Spleen (tissue), 11 donors: ENCODE data around the gene IARS1. TPM values are rescaled to one million over a fixed set of nuclear protein-coding genes. Genes with fewer than 3 reads are reported as not detected.
A peak's percentile ranks its signal among the peaks of the same experiment; 100 is the strongest.

Source experiments
- DNase-seq: peaks from one replicate; pipeline ENCODE4 v3.0.0-alpha.2; 2020
- H3K27ac ChIP-seq, 8 donors: fragments of 200-600 bp; sonication (generic) in 7 of 8; 1 replicate in 4 of 8; 2 replicates in 4 of 8; pipeline versions ENCODE4 v1.5.0 to v1.8.0; 2016 to 2021; ENCODE audit warnings: inconsistent platforms in 4 of 8, mild to moderate bottlenecking in 4 of 8, moderate library complexity in 1 of 8
- H3K27me3 ChIP-seq, 7 donors: fragments of 200-600 bp; sonication (generic) in 6 of 7; replicated peaks in 1 of 7; 1 replicate in 4 of 7; 2 replicates in 3 of 7; pipeline versions ENCODE4 v1.5.0 to v1.8.0; 2016 to 2021; ENCODE audit warnings: inconsistent platforms in 3 of 7, mild to moderate bottlenecking in 1 of 7
- H3K36me3 ChIP-seq, 6 donors: fragments of 200-600 bp; sonication (generic) in 5 of 6; 1 replicate in 4 of 6; 2 replicates in 2 of 6; pipeline versions ENCODE4 v1.5.0 to v1.8.0; 2016 to 2021; ENCODE audit warnings: inconsistent platforms in 2 of 6
- H3K4me1 ChIP-seq, 6 donors: fragments of 200-600 bp; sonication (generic) in 5 of 6; 1 replicate in 3 of 6; 2 replicates in 3 of 6; pipeline versions ENCODE4 v1.5.0 to v1.8.0; 2016 to 2021; ENCODE audit warnings: inconsistent platforms in 3 of 6
- H3K4me3 ChIP-seq, 8 donors: fragments of 200-600 bp; sonication (generic) in 7 of 8; 1 replicate in 4 of 8; 2 replicates in 4 of 8; pipeline versions ENCODE4 v1.5.0 to v1.8.0; 2016 to 2021; ENCODE audit warnings: inconsistent platforms in 4 of 8, mild to moderate bottlenecking in 4 of 8, moderate library complexity in 2 of 8
- H3K9me3 ChIP-seq, 8 donors: fragments of 200-600 bp; sonication (generic) in 7 of 8; 1 replicate in 4 of 8; 2 replicates in 4 of 8; pipeline versions ENCODE4 v1.5.0 to v1.8.0; 2016 to 2021; ENCODE audit warnings: inconsistent platforms in 4 of 8
- CTCF ChIP-seq, 11 experiments: fragments of 200-600 bp in 7 of 11; fragments of 450-650 bp in 4 of 11; sonication (generic) in 4 of 11; IDR thresholded peaks in 8 of 11; conservative IDR thresholded peaks in 3 of 11; 1 replicate in 7 of 11; 2 replicates in 4 of 11; pipeline versions ENCODE4 v1.4.0 to v1.8.0; 2016 to 2021; ENCODE audit warnings: antibody characterized with exemption in 11 of 11, inconsistent platforms in 4 of 11, mild to moderate bottlenecking in 1 of 11
- POLR2A ChIP-seq, 3 donors: fragments of 450-650 bp; IDR thresholded peaks; one replicate each; pipeline ENCODE4 v1.5.1; 2017; ENCODE audit warnings: antibody characterized with exemption in 3 of 3, mild to moderate bottlenecking in 1 of 3
- POLR2AphosphoS5 ChIP-seq, 3 donors: sonication (generic); formaldehyde crosslinking; IDR thresholded peaks; one replicate each; pipeline ENCODE4 v1.5.1; 2017; ENCODE audit warnings: antibody characterized with exemption in 3 of 3
- WGBS, 5 donors: extraction: QIAGEN DNeasy Blood & Tissue Kit in 3 of 5; methylation state at CpG; one replicate each; pipeline versions ENCODE4 v1.1.5 to v1.1.7; 2013 to 2018; 5-methylcytosine and 5-hydroxymethylcytosine counted together
- intact Hi-C: fragments of 100-400 bp; cut with DNase I; formaldehyde crosslinking; loops from one replicate; pipeline ENCODE4 v1.15.0; 2023; ENCODE audit warnings: low total_unique reads
- polyA plus RNA-seq, 3 donors: library from polyadenylated mRNA; stranded (reverse); fragments of 200-250 nt; gene quantifications; one replicate each; pipeline ENCODE4 v1.2.1, GENCODE V29; 2013
- total RNA-seq, 7 donors: library from RNA; depleted of rRNA in 3 of 7; stranded (reverse); fragments of >200 nt in 3 of 7; fragmentation: NEBNext Ultra II Directional in 4 of 7; extraction: Animal tissue kit (Norgen Biotek cat#: 25700) in 4 of 7; gene quantifications; one replicate each; pipeline versions ENCODE4 v1.1.0 to v1.2.1, GENCODE V29; 2016 to 2021
- donor health status: healthy with polysubstance abuse.
- donor health status: DM: no; HTN: no; CAD: no; lungs with moderate emphysema.
- donor health status: DM: no; HTN: no; CAD: no.
- donor health status: Bipolar disorder and iron deficiency.
- donor health status: healthy.
- donor health status: DM: no; HTN: no; CAD: no.
- donor health status: DM: yes; HTN: yes; CAD: no.

Gene IARS1
- total and polyA plus RNA-seq, 10 donors: 16.0 to 110 (median 61.5) TPM

DNA sequence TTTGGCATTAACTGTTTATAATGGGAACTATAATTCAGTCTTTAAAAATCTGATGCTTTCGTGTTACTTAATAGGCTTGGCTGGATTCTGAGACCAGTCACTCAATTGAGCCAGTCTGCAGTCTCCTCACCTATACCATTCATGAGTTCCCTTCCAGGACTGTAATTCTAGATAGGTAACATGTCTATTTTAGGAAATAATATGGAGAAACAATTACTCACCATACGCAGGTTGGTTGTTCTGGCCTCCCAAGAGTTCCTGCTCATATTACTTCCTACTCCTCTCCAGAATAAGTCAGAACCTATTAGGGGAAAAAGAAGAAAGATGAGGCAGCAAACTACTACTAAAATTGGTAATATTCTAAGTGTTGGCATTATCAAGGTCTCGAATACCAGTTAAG, 4.5 kb upstream of the IARS1 start:
- H3K27ac ChIP-seq: peak overlapping the region in 7 of 8 donors; percentile 41 to 74 (median 69)
- H3K4me3 ChIP-seq: peak overlapping the region in 2 of 8 donors; percentile 6 to 19
- TF ChIP-seq CTCF (IDR thresholded peaks at IDR 0.05 in 8 of 11, conservative IDR thresholded peaks at IDR 0.05 in 3 of 11): no peak
- H3K9me3 ChIP-seq: no peaks in the 10 kb centered on the region
- no peaks in the 10 kb centered on the region for H3K27me3 ChIP-seq
- peaks cover 12 to 54% (median 25%) of the 10 kb centered on the region in 6 donors for H3K4me1 ChIP-seq
- intact Hi-C loops: no loop called here
- 75 to 92% (median 84%) methylated on average over 3 of the region's 3 CpGs for WGBS, 5 donors
- peaks cover 0 to 68% (median 55%) of the 10 kb centered on the region in 6 donors for H3K36me3 ChIP-seq
- no peak for DNase-seq

DNA sequence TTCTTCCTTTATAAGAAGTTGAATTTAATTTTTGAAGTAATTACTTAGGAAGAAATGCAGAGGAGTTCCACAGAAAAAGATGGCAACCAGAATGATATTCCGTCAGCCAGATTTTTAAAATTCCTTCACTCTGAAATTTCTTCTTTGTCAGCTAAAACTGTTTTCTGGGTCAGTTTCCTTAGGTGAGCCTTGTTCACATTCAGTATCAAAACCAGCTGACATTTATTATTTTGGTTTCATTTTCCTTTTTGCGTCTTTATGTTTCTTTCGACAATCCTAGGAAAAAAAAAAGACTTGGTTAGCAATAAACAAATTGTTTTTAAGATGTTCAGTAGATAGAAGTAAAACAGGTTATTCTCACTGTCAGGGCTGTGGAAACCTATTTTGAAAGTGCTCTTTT, 4.1 kb upstream of the IARS1 start:
- WGBS, 5 donors: 64 to 74% (median 69%) methylated on average over 3 of the region's 3 CpGs
- TF ChIP-seq POLR2A (IDR thresholded peaks at IDR 0.05): no peak
- TF ChIP-seq POLR2AphosphoS5 (IDR thresholded peaks at IDR 0.05): no peak
- TF ChIP-seq CTCF (IDR thresholded peaks at IDR 0.05 in 8 of 11, conservative IDR thresholded peaks at IDR 0.05 in 3 of 11): no peak
- Histone ChIP-seq H3K27me3 (no peaks in the 10 kb centered on the region), H3K36me3 (peaks cover 0 to 64% (median 51%) of the 10 kb centered on the region in 6 donors), H3K27ac (peak overlapping the region; percentile 2 to 74 (median 67)), H3K4me3 (peak overlapping the region in 2 of 8 donors; percentile 6 to 19), H3K9me3 (no peaks in the 10 kb centered on the region), H3K4me1 (peaks cover 15 to 58% (median 30%) of the 10 kb centered on the region in 6 donors)
- intact Hi-C loops: no loop called here
- DNase-seq: no peak

DNA sequence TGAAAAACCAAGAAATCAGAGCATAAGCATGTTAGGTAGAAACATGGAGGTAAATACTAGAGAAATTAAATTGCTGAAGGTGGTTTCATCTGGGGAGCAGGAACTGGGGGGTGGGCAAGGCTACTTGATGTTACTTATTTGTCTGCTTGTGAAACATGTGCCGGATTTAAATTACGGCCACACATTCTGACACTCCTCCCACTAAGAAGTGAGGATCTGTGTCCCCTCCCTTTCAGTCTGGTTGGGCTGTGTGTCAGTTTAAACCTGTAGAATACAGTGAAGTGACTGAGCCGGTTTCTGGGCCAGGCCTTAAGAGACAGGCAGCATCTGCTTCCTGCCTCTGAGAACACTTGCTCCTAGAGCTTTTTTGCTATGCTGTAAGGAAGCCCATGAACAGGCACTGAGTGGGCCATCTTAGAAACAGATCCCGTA, 2.3 kb upstream of the IARS1 start:
- Histone ChIP-seq H3K9me3 (no peaks in the 10 kb centered on the region), H3K27me3 (no peaks in the 10 kb centered on the region), H3K4me3 (no peak overlapping the region), H3K27ac (peak overlapping the region in 2 of 8 donors; percentile 5 to 22), H3K4me1 (peaks cover 21 to 76% (median 44%) of the 10 kb centered on the region in 6 donors), H3K36me3 (peaks cover 0 to 46% (median 36%) of the 10 kb centered on the region in 6 donors)
- no peak for TF ChIP-seq CTCF (IDR thresholded peaks at IDR 0.05 in 8 of 11, conservative IDR thresholded peaks at IDR 0.05 in 3 of 11)
- TF ChIP-seq POLR2A (IDR thresholded peaks at IDR 0.05): no peak
- TF ChIP-seq POLR2AphosphoS5 (IDR thresholded peaks at IDR 0.05): no peak
- WGBS, 5 donors: 28 to 70% (median 39%) methylated on average over 4 of the region's 4 CpGs
- no peak for DNase-seq
- intact Hi-C loops: no loop called here

GRCh38 chr9:92295240-92295790, 1.8 kb upstream of the IARS1 start:
- DNase-seq: no peak
- peaks cover 0 to 43% (median 31%) of the 10 kb centered on the region in 6 donors for H3K36me3 ChIP-seq
- H3K27ac ChIP-seq: no peak overlapping the region
- H3K4me3 ChIP-seq: no peak overlapping the region
- no peak for TF ChIP-seq POLR2A (IDR thresholded peaks at IDR 0.05)
- no peak for TF ChIP-seq POLR2AphosphoS5 (IDR thresholded peaks at IDR 0.05)
- TF ChIP-seq CTCF (IDR thresholded peaks at IDR 0.05 in 8 of 11, conservative IDR thresholded peaks at IDR 0.05 in 3 of 11): no peak
- WGBS, 5 donors: 85 to 95% (median 88%) methylated on average over 7 of the region's 7 CpGs
- intact Hi-C loops: no loop called here
- H3K27me3 ChIP-seq: no peaks in the 10 kb centered on the region
- no peaks in the 10 kb centered on the region for H3K9me3 ChIP-seq
- H3K4me1 ChIP-seq: peaks cover 21 to 81% (median 44%) of the 10 kb centered on the region in 6 donors
